SKM-1 treated with dmso at 0.1 percent for 144 hours (cell line): ENCODE data around the gene LCA5L.

Experiments used
- DNase-seq: peaks from one replicate; lab custom pipeline; 2025; ENCODE audit not compliant: unreplicated experiment; lab: John Stamatoyannopoulos, UW

LCA5L gene

GRCh38 chr21:39359382-39359781 lies 86.2 kb downstream of the LCA5L start:
- DNase-seq = no peak
